Stimulated activated CD4-positive, alpha-beta T cell treated with anti-CD3 and anti-CD28 coated beads, Interleukin-4, amount 100 ng/mL, for 24 hours (primary cell): ENCODE measurements around the gene PFDN1.

Source experiments
- DNase-seq: peaks from one replicate; pipeline ENCODE4 v3.0.0-alpha.2; 2020

Gene PFDN1

DNA sequence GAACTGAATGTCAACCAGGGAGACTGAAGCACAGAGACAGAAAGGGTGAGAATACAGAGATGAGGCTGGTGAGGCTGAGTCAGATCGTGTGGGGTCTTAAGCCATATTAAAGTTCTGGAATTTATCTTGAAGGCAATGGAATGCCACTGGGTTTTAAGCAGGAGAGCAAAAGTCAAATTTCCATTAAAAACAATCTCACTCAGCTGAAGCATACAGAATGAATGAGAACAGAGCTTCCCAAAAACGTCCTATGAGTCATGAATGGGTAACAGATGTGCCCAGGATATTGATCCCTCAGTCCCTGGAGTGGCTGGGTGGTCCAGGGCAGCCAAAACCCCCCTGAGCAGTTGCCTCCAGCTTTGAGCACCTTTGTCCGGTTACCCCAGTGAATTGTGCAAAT lies 44.9 kb downstream of the PFDN1 start:
- DNase-seq: no peak

GRCh38 chr5:140256726-140257125 lies 46.2 kb downstream of the PFDN1 start:
- DNase-seq: no peak

DNA sequence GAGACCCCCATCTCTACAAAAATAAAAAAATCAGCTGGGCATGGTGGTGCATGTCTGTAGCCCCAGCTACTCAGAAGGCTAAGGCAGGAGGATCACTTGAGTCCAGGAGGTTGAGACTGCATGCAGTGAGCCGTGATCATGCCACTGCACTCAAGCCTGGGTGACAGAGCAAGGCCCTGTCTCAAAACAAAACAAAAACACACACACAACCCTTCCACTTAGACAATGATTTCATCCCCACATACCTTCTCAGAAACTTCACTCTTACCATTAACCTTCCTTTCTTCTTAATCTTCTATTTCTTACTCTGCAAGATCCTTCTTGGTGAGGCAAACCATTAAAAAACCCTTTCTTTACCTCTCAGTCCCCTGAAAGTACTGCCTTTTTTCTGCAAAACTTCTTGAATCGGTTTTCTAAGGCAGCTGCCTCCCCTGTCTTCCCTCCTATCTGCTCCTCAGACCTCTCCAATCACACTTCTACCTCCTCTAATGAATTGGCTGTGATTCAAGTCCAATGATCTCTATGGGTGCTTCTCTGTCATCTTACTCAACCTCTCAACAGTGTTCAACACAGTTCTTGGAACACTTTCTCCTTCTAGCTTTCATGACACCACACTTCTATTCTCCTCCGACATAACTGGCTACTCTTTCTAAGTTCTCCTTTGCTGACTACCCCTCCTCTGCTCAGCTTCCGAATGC lies 47.3 kb downstream of the PFDN1 start:
- no peak for DNase-seq

- no peak for DNase-seq
These were observed 48.9 kb downstream of the PFDN1 start for GRCh38 chr5:140253985-140254384.

DNA sequence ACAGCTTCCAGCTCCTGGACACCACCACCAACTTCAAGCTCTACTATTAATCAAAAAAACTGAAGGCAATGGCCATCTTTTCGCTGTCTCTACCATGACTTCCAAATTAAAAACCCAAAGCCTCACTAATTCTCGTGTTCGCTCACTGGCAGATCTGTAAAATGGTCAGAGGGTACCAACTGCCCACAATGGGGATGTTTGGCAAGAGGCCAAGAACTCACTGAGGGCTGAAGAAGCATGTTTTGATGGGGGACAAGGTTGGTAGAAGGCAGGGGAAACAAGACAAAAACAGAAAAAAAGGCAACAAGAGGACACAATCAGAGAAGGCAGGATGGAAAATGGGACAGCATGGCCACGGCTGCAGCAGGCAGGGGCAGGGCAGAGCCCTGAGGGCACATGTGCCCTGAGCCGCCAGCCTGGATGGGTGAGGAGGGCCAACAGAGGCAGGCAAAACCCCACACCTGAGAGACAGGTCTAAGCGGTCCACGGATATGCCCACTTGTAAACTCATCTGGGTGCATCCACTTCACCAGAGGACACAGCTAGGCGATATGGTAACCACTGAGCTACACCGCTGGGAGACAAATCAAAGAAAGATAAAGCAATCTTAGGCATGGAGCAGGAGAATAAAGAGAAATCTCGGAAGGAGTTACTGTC lies 50.3 kb downstream of the PFDN1 start:
- DNase-seq: no peak

DNA sequence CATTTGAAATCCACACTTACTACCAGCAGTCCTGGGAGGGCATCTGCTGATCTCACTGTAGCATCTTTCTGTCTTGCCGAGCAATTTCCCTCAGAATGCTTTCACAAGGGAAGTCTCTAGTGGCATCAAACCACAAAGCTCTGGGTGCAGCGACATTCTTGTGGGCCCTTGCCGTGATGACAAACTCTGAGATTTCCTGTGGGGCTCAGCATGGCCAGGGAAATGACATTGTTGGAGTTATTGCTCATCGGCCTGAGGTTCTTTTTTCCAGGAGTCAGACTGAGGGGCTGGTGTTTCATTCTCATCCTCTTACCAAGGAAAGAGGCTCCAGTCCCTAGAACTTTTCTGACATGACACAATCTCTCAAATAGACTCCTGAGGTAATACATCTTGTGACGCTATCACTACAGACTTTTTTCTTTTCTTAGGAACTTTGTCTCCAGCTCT lies 51.4 kb downstream of the PFDN1 start:
- peak; percentile 74 for DNase-seq

DNA sequence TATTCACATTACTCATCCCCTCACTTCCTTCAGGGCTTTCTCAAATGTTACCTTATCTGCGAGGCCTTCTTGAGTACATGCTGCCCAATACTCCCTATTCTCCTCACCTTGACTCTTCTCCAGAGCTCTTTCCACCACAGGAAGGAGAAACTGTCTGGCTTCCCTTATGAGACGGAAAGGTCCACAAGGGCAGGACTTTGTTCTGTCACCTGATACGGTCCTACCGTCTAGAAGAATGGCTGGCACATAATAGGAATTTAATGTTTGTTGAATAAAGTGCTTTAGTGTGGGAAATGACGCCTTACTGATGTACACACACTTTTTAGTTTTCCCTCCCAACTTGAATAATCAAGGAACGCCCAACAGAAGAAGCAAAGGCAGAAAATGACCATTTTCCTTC lies 52.5 kb downstream of the PFDN1 start:
- DNase-seq: no peak

DNA sequence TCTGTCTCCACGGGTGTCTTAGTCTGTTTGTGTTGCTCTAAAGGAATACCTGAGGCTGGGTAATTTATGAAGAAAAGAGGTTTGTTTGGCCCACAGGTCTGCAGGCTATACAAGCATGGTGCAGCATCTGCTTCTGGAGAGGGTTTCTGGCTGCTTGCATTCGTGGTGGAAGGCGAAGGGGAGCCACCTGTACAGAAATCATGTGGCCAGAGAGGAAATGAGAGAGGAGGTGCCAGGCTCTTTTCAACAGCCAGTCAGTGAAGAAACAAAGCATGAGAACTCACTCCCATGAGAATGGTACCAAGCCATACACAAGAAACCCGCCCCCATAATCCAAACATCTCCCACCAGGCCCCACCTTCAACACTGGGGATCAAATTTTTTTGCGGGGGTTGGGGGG lies 53.4 kb downstream of the PFDN1 start:
- no peak for DNase-seq

GRCh38 chr5:140248414-140248813 lies 54.5 kb downstream of the PFDN1 start:
- DNase-seq: no peak

DNA sequence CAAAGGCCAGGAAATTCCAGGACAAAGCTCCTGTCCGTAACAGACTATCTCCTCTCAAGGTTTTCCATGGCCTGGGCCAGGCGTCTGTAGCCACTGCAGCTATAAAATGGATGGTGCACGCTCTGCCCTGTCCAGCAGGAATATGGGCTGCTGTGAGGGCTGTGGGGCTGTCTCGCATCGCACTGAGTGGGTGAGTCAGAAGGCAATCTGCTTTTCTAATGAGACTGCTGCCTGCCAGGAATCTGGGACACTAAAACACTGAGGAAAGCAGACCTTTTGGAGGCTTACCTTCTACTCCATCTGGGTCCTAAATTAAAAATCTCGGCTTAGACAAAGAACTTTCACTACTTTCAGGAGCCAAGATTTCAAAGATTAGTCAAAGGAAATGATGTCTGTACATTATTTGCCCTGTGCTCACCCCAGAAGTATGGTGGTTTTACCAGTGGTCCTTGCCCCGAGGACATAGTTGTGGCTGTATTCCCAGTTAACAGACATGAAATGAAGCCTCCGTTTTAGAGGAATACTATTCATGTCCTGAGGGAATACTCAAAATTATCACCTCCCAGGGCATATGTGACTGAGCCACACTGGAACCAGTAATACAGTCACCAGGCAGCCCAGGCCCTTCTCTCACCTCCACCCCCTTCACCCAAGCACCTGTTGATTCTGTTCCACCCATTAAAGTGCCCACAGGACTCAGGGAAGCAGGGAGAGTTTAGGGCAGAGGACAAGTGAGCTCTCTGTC lies 56.4 kb downstream of the PFDN1 start:
- DNase-seq: no peak

DNA sequence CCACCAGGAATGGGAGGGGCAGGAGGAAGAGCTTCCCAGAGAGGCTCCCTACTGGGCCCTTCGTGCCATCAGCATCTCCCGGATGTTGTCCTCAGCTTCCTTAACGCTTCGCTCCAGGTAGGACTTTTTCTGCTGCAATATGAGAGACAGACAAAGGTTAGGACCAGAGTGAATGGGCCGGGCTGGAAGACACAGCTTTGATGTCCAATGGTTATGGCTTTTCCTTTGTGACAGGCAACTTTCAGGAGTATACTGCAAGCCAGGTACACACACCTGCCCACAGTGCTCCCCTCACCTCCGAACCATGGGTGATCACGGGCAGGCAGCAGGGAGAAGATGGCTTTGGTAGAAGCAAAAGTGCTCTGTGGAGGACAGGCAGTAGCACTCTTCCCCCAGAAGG lies 57.0 kb downstream of the PFDN1 start:
- DNase-seq: no peak

DNA sequence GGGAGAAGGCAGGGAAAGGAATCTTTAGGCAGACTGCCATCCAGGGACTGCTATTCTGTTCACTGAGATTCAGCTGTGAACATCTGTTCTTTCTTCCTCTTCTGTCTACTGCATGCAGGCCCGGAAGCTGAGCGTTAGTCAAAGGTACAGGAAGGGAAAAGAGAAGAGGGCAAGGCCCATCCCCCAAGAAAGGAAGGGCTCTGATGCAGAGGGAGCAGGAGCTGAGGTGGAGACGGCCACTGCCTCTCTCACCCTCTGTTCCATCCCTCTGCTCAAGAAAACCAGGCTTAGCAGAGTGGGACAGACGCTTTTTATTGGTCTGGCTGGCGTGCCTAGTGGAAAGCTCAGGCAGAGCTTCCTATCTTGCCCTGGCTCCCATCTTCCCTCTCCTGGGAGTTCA lies 57.6 kb downstream of the PFDN1 start:
- no peak for DNase-seq

GRCh38 chr5:140244525-140245025 lies 58.3 kb downstream of the PFDN1 start:
- DNase-seq: peak; percentile 84

GRCh38 chr5:140243706-140244250 lies 59.1 kb downstream of the PFDN1 start:
- DNase-seq: no peak

GRCh38 chr5:140242890-140243585 lies 59.9 kb downstream of the PFDN1 start:
- DNase-seq: no peak

GRCh38 chr5:140242099-140242498 lies 60.8 kb downstream of the PFDN1 start:
- DNase-seq: no peak

DNA sequence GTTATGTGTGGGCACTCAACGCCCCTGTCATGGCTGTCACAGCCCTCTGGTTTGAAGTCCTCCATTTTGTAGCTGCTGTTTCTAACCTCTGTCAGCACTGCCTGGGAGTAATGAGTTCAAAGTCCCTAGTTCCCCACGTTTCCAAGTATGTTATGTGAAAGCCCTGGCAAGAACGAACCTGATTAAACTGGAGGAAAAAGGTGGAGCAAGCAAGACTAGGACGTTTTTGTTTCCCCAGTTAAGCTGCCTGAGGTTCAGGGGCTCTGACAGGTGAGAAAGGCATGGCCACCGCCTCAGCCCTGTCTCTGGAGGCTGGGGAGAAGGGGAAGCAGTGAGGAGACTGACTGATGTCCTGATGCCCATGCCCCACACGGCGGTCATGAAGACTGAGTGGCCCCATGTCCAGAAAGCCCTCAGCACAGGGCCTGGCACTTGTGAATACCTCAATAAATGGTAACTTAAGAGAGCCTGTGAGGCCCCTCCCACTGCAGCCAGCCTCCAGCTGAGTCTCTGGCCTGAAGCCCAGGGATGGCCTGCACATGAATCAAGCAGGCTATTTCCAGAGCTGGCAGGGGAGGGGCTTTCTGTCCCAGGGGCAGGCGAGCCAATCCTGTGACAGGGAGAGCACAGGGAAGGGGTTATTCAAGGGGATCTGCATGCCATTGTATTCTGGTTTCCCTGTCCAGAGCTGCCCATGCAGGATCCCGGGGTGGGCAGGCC lies 61.8 kb downstream of the PFDN1 start:
- DNase-seq: no peak

- DNase-seq: peak; percentile 68
These were observed 62.8 kb downstream of the PFDN1 start for GRCh38 chr5:140239939-140240700.

GRCh38 chr5:140239461-140239860 lies 63.4 kb downstream of the PFDN1 start:
- no peak for DNase-seq

DNA sequence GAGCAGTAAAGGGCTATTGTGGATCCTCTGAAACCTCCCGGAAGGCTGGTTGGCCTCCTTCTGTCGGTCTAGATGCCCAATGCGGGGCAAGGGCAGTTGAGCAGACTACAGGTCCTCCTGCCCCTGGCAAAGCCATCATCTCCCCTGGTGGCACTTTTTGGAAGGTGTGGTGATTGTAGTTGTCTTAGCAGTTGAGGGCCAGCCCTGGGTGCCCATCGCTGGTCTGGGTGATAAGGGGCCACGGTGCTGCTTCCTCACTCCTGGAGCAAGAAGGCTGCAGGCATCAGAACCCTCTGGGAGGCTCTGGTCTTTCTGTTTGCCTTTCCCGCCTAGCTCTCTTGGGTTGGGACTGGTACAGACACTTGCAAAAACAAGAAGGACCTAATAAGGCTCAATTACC lies 64.1 kb downstream of the PFDN1 start:
- no peak for DNase-seq

DNA sequence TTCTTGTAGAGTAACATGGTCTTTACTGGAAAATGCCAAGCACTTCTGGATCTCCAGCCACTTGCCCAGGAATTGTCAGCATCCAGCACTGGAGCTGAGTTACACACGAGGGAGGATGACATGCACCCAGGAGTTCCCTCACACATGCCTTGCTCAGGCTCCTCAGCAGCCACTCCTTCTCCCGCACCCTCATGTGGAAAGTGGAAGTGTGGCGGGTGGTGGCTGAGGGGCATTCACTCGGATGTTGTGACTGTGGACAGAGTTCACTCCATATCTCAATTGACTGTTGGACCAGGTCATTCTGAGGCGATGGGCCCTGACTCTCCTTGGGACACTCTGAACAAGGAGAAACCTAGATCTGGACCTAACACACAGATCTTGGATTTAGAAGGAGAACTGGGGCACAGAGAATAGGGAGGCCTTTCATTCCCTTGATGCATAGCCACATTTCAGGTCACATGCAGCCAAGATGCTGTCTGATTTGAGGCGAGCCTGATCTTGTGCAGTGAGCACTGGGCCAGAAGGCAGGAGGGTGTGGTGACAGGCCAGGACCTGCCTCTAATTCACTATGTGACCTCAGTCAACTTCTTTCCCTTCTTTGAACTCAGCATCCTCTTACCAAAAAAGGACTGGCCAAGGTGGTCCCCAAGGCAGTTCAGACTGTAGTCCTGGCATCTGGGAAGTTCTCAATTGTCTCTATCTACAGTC lies 65.9 kb downstream of the PFDN1 start:
- DNase-seq: no peak
